ENCODE data around the gene PRPS1.
A peak's percentile ranks its signal among the peaks of the same experiment; 100 is the strongest.

The PRPS1 gene

GRCh38 chrX:107654872-107655761 lies 26.8 kb downstream of the PRPS1 start:
- TF ChIP-seq CTCF (IDR thresholded peaks at IDR 0.05), result peak; percentile 81
- no peak overlapping the region for H3K27ac ChIP-seq
- H3K27me3 ChIP-seq, result no peaks in the 10 kb centered on the region
- peaks cover 0 to 3% of the 10 kb centered on the region in 2 experiments for H3K4me1 ChIP-seq (ENCODE audit: control insufficient read depth in 1 of 2, insufficient read depth in 1 of 2, low read depth in 1 of 2, low read length in 1 of 2)
- H3K36me3 ChIP-seq, result peaks cover 5% of the 10 kb centered on the region
- no peaks in the 10 kb centered on the region for H3K9me3 ChIP-seq
- peak overlapping the region in 1 of 2 experiments; percentile 25 for H3K4me3 ChIP-seq (ENCODE audit: low read depth in 1 of 2, low read length in 1 of 2)

- H3K27ac ChIP-seq, result no peak overlapping the region
- H3K4me1 ChIP-seq (ENCODE audit: control insufficient read depth in 1 of 2, insufficient read depth in 1 of 2, low read depth in 1 of 2, low read length in 1 of 2), result peaks cover 0 to 3% of the 10 kb centered on the region in 2 experiments
- no peaks in the 10 kb centered on the region for H3K27me3 ChIP-seq
- H3K36me3 ChIP-seq, result no peaks in the 10 kb centered on the region
- H3K4me3 ChIP-seq (ENCODE audit: low read depth in 1 of 2, low read length in 1 of 2), result no peak overlapping the region
- no peaks in the 10 kb centered on the region for H3K9me3 ChIP-seq
- TF ChIP-seq CTCF (IDR thresholded peaks at IDR 0.05), result no peak
Observed at GRCh38 chrX:107656978-107657377, 28.7 kb downstream of the PRPS1 start.

- Histone ChIP-seq H3K9me3 (no peaks in the 10 kb centered on the region), H3K4me1 (ENCODE audit: control insufficient read depth in 1 of 2, insufficient read depth in 1 of 2, low read depth in 1 of 2, low read length in 1 of 2) (peaks cover 0 to 3% of the 10 kb centered on the region in 2 experiments), H3K36me3 (no peaks in the 10 kb centered on the region), H3K4me3 (ENCODE audit: low read depth in 1 of 2, low read length in 1 of 2) (no peak overlapping the region), H3K27ac (no peak overlapping the region), H3K27me3 (no peaks in the 10 kb centered on the region)
- TF ChIP-seq CTCF (IDR thresholded peaks at IDR 0.05), result no peak
Observed at GRCh38 chrX:107658660-107659059, 30.4 kb downstream of the PRPS1 start.

- Histone ChIP-seq H3K27ac (no peak overlapping the region), H3K9me3 (no peaks in the 10 kb centered on the region), H3K27me3 (no peaks in the 10 kb centered on the region), H3K4me1 (ENCODE audit: control insufficient read depth in 1 of 2, insufficient read depth in 1 of 2, low read depth in 1 of 2, low read length in 1 of 2) (peaks cover 0 to 3% of the 10 kb centered on the region in 2 experiments), H3K4me3 (ENCODE audit: low read depth in 1 of 2, low read length in 1 of 2) (no peak overlapping the region), H3K36me3 (no peaks in the 10 kb centered on the region)
- no peak for TF ChIP-seq CTCF (IDR thresholded peaks at IDR 0.05)
Observed at GRCh38 chrX:107659286-107659685, 31.0 kb downstream of the PRPS1 start.

- no peaks in the 10 kb centered on the region for H3K36me3 ChIP-seq
- no peak overlapping the region for H3K4me3 ChIP-seq (ENCODE audit: low read depth in 1 of 2, low read length in 1 of 2)
- no peaks in the 10 kb centered on the region for H3K27me3 ChIP-seq
- TF ChIP-seq CTCF (IDR thresholded peaks at IDR 0.05), result peak; percentile 47
- H3K27ac ChIP-seq, result no peak overlapping the region
- H3K4me1 ChIP-seq (ENCODE audit: control insufficient read depth in 1 of 2, insufficient read depth in 1 of 2, low read depth in 1 of 2, low read length in 1 of 2), result peaks cover 0 to 2% of the 10 kb centered on the region in 2 experiments
- H3K9me3 ChIP-seq, result no peaks in the 10 kb centered on the region
Observed at GRCh38 chrX:107659768-107660167, 31.5 kb downstream of the PRPS1 start.
